GM12873 (cell line): Measurements from ENCODE around the gene MRPL14.
A peak's percentile ranks its signal among the peaks of the same experiment; 100 is the strongest.

ENCODE experiments used
- CTCF ChIP-seq: IDR thresholded peaks from 2 replicates; pipeline ENCODE4 v1.5.1; 2012; ENCODE audit warnings: low read depth, mild to moderate bottlenecking, moderate library complexity, low read length, control low read depth; ENCODE audit not compliant: insufficient read depth; ENCODE audit errors: missing control alignments

MRPL14 gene

GRCh38 chr6:44135875-44136274 is 8.6 kb upstream of the MRPL14 start:
- peak; percentile 7 for TF ChIP-seq CTCF

- no peak for TF ChIP-seq CTCF
These were observed 8.0 kb upstream of the MRPL14 start for GRCh38 chr6:44135173-44135758.

GRCh38 chr6:44133981-44134711 is 6.9 kb upstream of the MRPL14 start:
- TF ChIP-seq CTCF, result no peak

- no peak for TF ChIP-seq CTCF
These were observed 6.0 kb upstream of the MRPL14 start for GRCh38 chr6:44133003-44133931.

GRCh38 chr6:44132476-44132875 is 5.2 kb upstream of the MRPL14 start:
- no peak for TF ChIP-seq CTCF

GRCh38 chr6:44131892-44132291 is 4.6 kb upstream of the MRPL14 start:
- TF ChIP-seq CTCF, result no peak

- TF ChIP-seq CTCF, result no peak
These were observed 2.6 kb upstream of the MRPL14 start for GRCh38 chr6:44129841-44130322.
